NCI-H69 (cell line): Measurements from ENCODE around the gene GPR141.

Source experiments
- DNase-seq: peaks from one replicate; lab custom pipeline; 2025; lab: John Stamatoyannopoulos, UW

The GPR141 gene

DNA sequence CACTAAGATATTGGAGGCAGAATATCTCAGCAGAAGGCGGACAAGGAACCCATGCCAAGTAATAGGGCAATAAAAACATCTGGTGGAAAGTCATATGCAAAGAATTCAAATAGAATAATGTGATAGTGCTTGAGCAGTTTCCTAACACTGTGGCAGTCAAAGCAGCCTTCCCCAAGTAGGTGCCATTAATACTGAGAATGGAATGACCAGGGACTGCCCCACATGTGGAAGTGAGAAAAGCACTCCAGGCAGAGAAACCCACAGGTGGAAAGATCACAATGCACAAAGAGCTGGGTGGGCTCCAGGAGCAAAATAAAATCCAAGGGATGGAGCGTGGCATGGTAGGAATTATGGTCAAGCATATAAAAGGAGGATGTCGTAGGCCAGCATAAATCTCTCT, 100.4 kb downstream of the GPR141 start:
- no peak for DNase-seq

DNA sequence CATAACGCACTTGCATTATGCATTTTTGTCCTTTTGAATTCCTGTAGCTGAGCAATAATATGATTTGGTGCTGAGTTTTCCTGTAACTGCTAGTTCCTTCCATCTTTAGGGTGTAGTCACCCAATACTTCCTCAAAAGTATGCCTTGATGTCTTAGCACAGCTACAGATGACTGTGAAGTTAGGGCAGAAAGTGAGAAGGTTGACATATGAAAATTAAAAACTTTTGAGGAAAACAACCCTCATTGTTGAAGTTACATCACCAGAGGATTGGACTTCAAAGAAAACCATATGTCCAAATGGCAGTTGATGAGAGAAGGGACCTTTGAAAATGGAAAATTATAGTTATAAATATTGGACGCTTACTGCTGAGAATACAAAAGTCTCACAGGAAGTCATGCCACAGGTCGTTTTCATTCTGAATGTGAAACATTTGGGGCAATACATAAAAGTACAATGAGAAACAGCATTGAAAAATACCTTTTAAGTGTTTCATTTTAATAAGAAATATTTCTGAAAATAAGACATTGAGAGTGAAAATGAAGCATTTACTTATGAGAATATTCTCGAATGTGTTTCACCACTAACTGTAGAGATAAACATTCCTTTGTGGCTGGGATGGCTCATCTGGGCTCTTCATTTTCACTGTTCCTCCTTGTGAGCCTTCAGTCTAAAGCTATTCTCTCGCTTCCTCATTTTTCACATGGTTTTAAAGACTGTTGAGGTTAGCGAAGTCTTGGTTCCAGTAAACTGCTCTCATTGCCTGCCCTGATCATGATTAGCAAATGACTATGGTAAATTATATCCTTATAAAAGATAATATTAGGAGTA, 103.4 kb downstream of the GPR141 start:
- no peak for DNase-seq
